ENCODE data around the gene RANBP17. TPM values are rescaled to one million over a fixed set of nuclear protein-coding genes. Genes with fewer than 3 reads are reported as not detected.

Gene RANBP17
- total RNA-seq, 2 experiments from 2014 or later = not detected

DNA sequence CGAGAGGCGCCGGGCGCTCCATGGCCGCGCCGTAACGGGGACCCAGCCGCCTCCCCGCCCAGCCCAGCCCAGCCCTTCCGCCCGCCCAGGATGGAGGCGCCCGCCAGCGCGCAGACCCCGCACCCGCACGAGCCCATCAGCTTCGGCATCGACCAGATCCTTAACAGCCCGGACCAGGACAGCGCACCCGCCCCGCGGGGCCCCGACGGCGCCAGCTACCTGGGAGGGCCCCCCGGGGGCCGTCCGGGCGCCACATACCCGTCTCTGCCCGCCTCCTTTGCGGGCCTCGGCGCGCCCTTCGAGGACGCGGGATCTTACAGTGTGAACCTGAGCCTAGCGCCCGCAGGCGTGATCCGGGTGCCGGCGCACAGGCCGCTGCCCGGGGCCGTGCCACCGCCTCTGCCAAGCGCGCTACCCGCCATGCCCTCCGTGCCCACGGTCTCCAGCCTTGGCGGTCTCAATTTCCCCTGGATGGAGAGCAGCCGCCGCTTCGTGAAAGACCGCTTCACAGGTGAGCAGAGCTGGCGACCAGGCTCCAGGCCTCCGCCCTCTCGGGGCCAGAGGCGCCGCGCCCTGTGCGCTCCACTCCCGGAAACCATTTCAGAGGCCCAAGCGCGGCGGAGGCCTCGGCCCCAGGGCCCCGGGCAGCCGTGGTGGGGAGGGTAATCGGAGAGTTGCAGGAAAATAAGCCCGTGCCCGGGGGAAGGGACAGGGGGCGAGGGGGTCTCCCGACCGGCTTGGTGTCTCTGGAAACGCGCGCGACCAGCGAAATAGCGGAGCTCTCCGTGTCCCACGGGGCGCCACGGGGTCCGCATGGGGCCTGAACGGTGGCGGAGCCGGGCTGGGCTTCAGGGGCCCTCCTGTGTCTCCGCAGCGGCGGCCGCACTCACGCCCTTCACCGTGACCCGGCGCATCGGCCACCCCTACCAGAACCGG, 447.7 kb downstream of the RANBP17 start:
- ChIA-PET POLR2A (no interaction called here), CTCF (interaction anchor here (0.8 to 1.2 kb wide), 2 partner anchors 9 to 16 kb away, joined by 3 to 4 read pairs; no protein-coding TSS in a partner anchor)

DNA sequence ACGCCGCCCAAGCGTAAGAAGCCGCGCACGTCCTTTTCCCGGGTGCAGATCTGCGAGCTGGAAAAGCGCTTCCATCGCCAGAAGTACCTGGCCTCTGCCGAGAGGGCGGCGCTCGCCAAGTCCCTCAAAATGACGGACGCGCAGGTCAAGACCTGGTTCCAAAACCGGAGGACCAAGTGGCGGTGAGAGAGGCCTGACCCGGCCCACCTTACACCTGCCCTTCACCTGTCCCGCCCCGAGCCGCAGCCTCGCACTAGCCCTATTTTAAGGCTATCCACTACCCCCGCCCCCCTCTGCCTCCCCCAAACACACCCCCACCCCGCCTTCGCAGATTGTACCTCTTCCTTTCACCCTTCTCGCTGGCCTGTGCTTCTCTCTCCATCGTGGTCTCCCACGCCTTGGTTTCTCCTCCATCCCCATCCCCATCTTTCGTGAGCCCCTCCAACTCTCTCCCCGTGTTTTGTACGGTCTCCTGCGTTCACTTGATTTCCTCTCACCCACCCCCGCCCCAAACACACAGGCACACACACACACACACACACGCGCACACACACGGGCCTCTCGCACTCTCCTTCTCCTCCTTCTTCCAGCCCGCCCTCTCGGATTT, 448.5 kb downstream of the RANBP17 start:
- CTCF ChIA-PET = interaction anchor here (0.8 kb wide), 1 partner anchor 16 kb away, joined by 3 read pairs; no protein-coding TSS in a partner anchor
- POLR2A ChIA-PET = no interaction called here

DNA sequence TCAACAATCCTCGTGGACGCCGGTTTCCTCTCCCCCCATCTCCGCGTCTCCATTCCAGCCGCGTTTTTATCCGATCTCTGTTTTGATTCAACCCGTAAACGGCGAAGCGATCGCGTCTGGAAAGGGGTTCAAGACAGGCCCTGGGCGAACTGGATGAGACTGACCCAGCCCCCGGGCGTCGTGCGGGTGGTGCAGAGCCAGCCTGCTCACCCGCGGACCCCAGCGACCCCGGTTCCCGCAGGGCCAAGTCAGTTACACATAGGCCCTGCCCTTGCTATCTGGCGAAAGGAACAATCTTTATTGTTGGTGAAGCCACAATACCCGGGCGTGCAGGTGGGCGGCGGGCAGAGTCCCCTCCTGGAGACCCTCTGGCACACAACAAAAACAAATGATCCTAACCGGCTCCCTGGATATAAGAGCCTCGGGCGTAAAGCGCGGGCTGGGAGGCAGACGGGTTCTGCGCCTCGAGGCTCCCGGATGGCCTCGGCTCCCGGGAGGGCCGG, 449.1 kb downstream of the RANBP17 start:
- CTCF ChIA-PET = no interaction called here
- POLR2A ChIA-PET = no interaction called here

- ChIA-PET CTCF (no interaction called here), POLR2A (no interaction called here)
These were observed 449.7 kb downstream of the RANBP17 start for GRCh38 chr5:171311322-171312077.

GRCh38 chr5:171312129-171312974, 450.5 kb downstream of the RANBP17 start:
- ChIA-PET CTCF (no interaction called here), POLR2A (no interaction called here)

- ChIA-PET POLR2A (no interaction called here), CTCF (no interaction called here)
These were observed 451.8 kb downstream of the RANBP17 start for GRCh38 chr5:171313481-171314206.

GRCh38 chr5:171314728-171315385, 453.0 kb downstream of the RANBP17 start:
- POLR2A ChIA-PET = no interaction called here
- CTCF ChIA-PET = no interaction called here

DNA sequence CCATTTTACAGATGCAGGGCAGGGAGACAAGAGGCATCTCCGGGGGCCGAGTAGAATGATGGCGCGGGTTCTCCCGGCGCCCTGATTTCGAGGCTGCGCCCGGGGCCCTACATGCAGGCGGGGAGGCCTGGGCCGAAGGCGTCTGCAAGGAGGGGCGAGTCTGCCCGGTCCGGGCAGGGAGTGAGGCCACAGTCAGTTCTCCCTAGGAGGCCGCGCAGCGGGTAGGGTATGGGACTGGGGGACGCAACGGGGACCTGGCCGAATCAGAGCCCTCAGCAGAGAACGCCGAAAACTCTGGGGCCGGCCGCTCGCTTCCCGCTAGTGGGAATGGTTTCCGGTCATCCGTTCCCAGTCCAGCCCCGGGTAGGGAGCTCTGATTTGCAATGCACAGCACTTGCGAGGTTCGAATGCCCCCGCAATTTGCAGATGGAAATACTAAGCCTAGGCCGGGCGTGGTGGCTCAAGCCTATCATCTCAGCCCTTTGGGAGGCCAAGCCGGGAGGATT, 453.6 kb downstream of the RANBP17 start:
- ChIA-PET POLR2A (no interaction called here), CTCF (no interaction called here)

- POLR2A ChIA-PET = no interaction called here
- CTCF ChIA-PET = no interaction called here
These were observed 454.1 kb downstream of the RANBP17 start for GRCh38 chr5:171315925-171316257.

GRCh38 chr5:171316258-171317121, 454.7 kb downstream of the RANBP17 start:
- ChIA-PET CTCF (no interaction called here), POLR2A (no interaction called here)

- ChIA-PET POLR2A (no interaction called here), CTCF (no interaction called here)
These were observed 455.4 kb downstream of the RANBP17 start for GRCh38 chr5:171317230-171317629.

GRCh38 chr5:171318026-171318425, 456.2 kb downstream of the RANBP17 start:
- POLR2A ChIA-PET = no interaction called here
- CTCF ChIA-PET = no interaction called here

- ChIA-PET CTCF (no interaction called here), POLR2A (no interaction called here)
These were observed 459.6 kb downstream of the RANBP17 start for GRCh38 chr5:171321447-171321846.

GRCh38 chr5:171322527-171322926, 460.7 kb downstream of the RANBP17 start:
- CTCF ChIA-PET = no interaction called here
- POLR2A ChIA-PET = no interaction called here

GRCh38 chr5:171323007-171323406, 461.2 kb downstream of the RANBP17 start:
- POLR2A ChIA-PET = no interaction called here
- CTCF ChIA-PET = no interaction called here

- POLR2A ChIA-PET = interaction anchor here (0.6 kb wide), 1 partner anchor 751 kb away, joined by 7 read pairs; no protein-coding TSS in a partner anchor
- CTCF ChIA-PET = no interaction called here
These were observed 462.2 kb downstream of the RANBP17 start for GRCh38 chr5:171323806-171324632.

Measured in activated CD8-positive, alpha-beta memory T cell treated with anti-CD3 and anti-CD28 coated beads for 36 hours (primary cell).